Mesothelial cell of epicardium (in vitro differentiated cells): ENCODE results near the gene ADAR. TPM values are rescaled to one million over a fixed set of nuclear protein-coding genes. Genes with fewer than 3 reads are reported as not detected.
"Not testable (repeated sequence)": the region's sequence is repeated elsewhere in the genome, so short reads cannot be mapped to it uniquely, and the experiment has no call there.

ENCODE experiments used
- DNase-seq, 2 experiments: peaks; one replicate each; pipeline ENCODE4 v3.0.0; 2021; ENCODE audit warnings: low spot score in 2 of 2; ENCODE audit not compliant: unreplicated experiment in 2 of 2
- H3K27ac Mint-ChIP-seq: 2 replicates; pipeline ENCODE4 v1.8.0; 2021; ENCODE audit warnings: mixed read lengths
- H3K27me3 Mint-ChIP-seq: 2 replicates; pipeline ENCODE4 v1.8.0; 2021; ENCODE audit warnings: low read depth, mixed read lengths
- H3K36me3 Mint-ChIP-seq: 2 replicates; pipeline ENCODE4 v1.8.0; 2021; ENCODE audit warnings: mixed read lengths
- H3K4me1 Mint-ChIP-seq: 2 replicates; pipeline ENCODE4 v1.8.0; 2021; ENCODE audit warnings: mixed read lengths
- H3K4me3 Mint-ChIP-seq: 2 replicates; pipeline ENCODE4 v1.8.0; 2021; ENCODE audit warnings: mild to moderate bottlenecking, moderate library complexity, mixed read lengths
- H3K9me3 Mint-ChIP-seq: 2 replicates; pipeline ENCODE4 v1.8.0; 2021; ENCODE audit warnings: mixed read lengths
- CTCF ChIP-seq: fragments of 200-600 bp; sonication (generic); IDR thresholded peaks from one replicate; pipeline ENCODE4 v1.5.0; 2021; ENCODE audit warnings: antibody characterized with exemption; ENCODE audit not compliant: unreplicated experiment
- total RNA-seq: library from RNA; stranded (reverse); gene quantifications from 3 replicates; pipeline ENCODE4 v1.2.1, GENCODE V29; 2021

Gene ADAR, protein sequence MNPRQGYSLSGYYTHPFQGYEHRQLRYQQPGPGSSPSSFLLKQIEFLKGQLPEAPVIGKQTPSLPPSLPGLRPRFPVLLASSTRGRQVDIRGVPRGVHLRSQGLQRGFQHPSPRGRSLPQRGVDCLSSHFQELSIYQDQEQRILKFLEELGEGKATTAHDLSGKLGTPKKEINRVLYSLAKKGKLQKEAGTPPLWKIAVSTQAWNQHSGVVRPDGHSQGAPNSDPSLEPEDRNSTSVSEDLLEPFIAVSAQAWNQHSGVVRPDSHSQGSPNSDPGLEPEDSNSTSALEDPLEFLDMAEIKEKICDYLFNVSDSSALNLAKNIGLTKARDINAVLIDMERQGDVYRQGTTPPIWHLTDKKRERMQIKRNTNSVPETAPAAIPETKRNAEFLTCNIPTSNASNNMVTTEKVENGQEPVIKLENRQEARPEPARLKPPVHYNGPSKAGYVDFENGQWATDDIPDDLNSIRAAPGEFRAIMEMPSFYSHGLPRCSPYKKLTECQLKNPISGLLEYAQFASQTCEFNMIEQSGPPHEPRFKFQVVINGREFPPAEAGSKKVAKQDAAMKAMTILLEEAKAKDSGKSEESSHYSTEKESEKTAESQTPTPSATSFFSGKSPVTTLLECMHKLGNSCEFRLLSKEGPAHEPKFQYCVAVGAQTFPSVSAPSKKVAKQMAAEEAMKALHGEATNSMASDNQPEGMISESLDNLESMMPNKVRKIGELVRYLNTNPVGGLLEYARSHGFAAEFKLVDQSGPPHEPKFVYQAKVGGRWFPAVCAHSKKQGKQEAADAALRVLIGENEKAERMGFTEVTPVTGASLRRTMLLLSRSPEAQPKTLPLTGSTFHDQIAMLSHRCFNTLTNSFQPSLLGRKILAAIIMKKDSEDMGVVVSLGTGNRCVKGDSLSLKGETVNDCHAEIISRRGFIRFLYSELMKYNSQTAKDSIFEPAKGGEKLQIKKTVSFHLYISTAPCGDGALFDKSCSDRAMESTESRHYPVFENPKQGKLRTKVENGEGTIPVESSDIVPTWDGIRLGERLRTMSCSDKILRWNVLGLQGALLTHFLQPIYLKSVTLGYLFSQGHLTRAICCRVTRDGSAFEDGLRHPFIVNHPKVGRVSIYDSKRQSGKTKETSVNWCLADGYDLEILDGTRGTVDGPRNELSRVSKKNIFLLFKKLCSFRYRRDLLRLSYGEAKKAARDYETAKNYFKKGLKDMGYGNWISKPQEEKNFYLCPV
- total RNA-seq = 224 to 232 TPM (median 229 TPM) in 3 replicates

GRCh38 chr1:154607609-154608396, at the start of gene ADAR:
Gene ADAR (minus strand): TSS chr1:154608186. CDS start chr1:154608006, 180 bp downstream.
- peaks cover 3% of the 10 kb centered on the region for H3K36me3 Mint-ChIP-seq
- H3K4me1 Mint-ChIP-seq = peaks cover 41% of the 10 kb centered on the region
- peak within 1 kb of the TSS; percentile 86 for H3K4me3 Mint-ChIP-seq
- TF ChIP-seq CTCF = no peak
- no peaks in the 10 kb centered on the region for H3K9me3 Mint-ChIP-seq
- no peaks in the 10 kb centered on the region for H3K27me3 Mint-ChIP-seq
- peak; percentile 71 to 85 for DNase-seq
- H3K27ac Mint-ChIP-seq = peak within 1 kb of the TSS; percentile 98

DNA sequence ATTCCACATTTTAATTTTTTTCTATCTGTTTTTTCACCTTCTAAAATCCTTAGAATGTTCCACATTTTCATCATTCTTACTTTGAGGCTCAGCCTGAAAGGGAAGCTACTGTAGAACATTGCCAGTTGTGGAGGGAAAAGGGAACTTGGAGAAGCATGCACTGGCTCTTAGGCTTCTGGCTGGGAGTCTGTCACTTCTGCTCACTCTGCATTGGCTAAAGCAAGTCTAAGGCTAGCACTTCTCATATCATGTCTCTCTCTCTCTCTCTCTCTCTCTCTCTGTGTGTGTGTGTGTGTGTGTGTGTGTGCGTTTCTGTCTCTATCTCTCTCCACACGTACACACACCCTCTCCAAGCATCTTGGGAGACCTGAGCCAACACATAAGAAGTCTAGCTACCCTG, 49.6 kb upstream of the ADAR start:
- peaks cover 12% of the 10 kb centered on the region for H3K9me3 Mint-ChIP-seq
- no peak for DNase-seq
- no peak overlapping the region for H3K4me3 Mint-ChIP-seq
- no peaks in the 10 kb centered on the region for H3K36me3 Mint-ChIP-seq
- H3K27me3 Mint-ChIP-seq = peaks cover 61% of the 10 kb centered on the region
- H3K4me1 Mint-ChIP-seq = no peaks in the 10 kb centered on the region
- no peak for TF ChIP-seq CTCF
- no peak overlapping the region for H3K27ac Mint-ChIP-seq

- Mint-ChIP-seq H3K36me3 (no peaks in the 10 kb centered on the region), H3K27me3 (peaks cover 53% of the 10 kb centered on the region), H3K27ac (no peak overlapping the region), H3K4me3 (no peak overlapping the region), H3K4me1 (no peaks in the 10 kb centered on the region), H3K9me3 (peaks cover 12% of the 10 kb centered on the region)
- DNase-seq = no peak
- no peak for TF ChIP-seq CTCF
Observed at GRCh38 chr1:154652893-154653292, 44.9 kb upstream of the ADAR start.

GRCh38 chr1:154644724-154645123, 36.7 kb upstream of the ADAR start:
- H3K27me3 Mint-ChIP-seq, H3K4me3 Mint-ChIP-seq, H3K4me1 Mint-ChIP-seq, H3K27ac Mint-ChIP-seq, DNase-seq, H3K36me3 Mint-ChIP-seq: not testable (repeated sequence)
- H3K9me3 Mint-ChIP-seq = peaks cover 16% of the 10 kb centered on the region

GRCh38 chr1:154641534-154641933, 33.5 kb upstream of the ADAR start:
- Mint-ChIP-seq H3K4me1 (no peaks in the 10 kb centered on the region), H3K36me3 (no peaks in the 10 kb centered on the region), H3K27me3 (peaks cover 6% of the 10 kb centered on the region)

More at GRCh38 chr1:154641534-154641933, 33.5 kb upstream of the ADAR start:
- DNase-seq = no peak
- H3K27ac Mint-ChIP-seq = no peak overlapping the region
- no peak overlapping the region for H3K4me3 Mint-ChIP-seq
- no peak for TF ChIP-seq CTCF
- H3K9me3 Mint-ChIP-seq = peaks cover 34% of the 10 kb centered on the region
